HG03354 (cell line): ENCODE results near the gene RAB5IF.
"Not testable (repeated sequence)": the region's sequence is repeated elsewhere in the genome, so short reads cannot be mapped to it uniquely, and the experiment has no call there.

Experiments used
- ATAC-seq: cut with Tn5 transposase; IDR thresholded peaks from one replicate; pipeline ENCODE4 v1.9.1; 2021; ENCODE audit warnings: mild to moderate bottlenecking; ENCODE audit not compliant: unreplicated experiment, poor library complexity, severe bottlenecking

RAB5IF gene

GRCh38 chr20:36584018-36584481, 21.5 kb upstream of the RAB5IF start:
- ATAC-seq: no peak

- ATAC-seq: no peak
Measured at GRCh38 chr20:36585410-36586125, 20.0 kb upstream of the RAB5IF start.

- no peak for ATAC-seq
Measured at GRCh38 chr20:36587388-36588070, 18.1 kb upstream of the RAB5IF start.

- no peak for ATAC-seq
Measured at GRCh38 chr20:36591281-36591680, 14.3 kb upstream of the RAB5IF start.

GRCh38 chr20:36591854-36592641, 13.5 kb upstream of the RAB5IF start:
- no peak for ATAC-seq

GRCh38 chr20:36593347-36593929, 12.1 kb upstream of the RAB5IF start:
- no peak for ATAC-seq

GRCh38 chr20:36599912-36600345, 5.7 kb upstream of the RAB5IF start:
- peak; percentile 31 for ATAC-seq

- ATAC-seq: no peak
Measured at GRCh38 chr20:36601540-36601939, 4.0 kb upstream of the RAB5IF start.

GRCh38 chr20:36604952-36605398, 604 bp upstream of the RAB5IF start:
- ATAC-seq: peak; percentile 51

- no peak for ATAC-seq
Measured at GRCh38 chr20:36606158-36607066, 833 bp downstream of the RAB5IF start.

GRCh38 chr20:36607586-36608387, 2.2 kb downstream of the RAB5IF start:
- ATAC-seq: no peak

- ATAC-seq: not testable (repeated sequence)
Measured at GRCh38 chr20:36608388-36608728, 2.8 kb downstream of the RAB5IF start.

- no peak for ATAC-seq
Measured at GRCh38 chr20:36611625-36612024, 6.0 kb downstream of the RAB5IF start.

GRCh38 chr20:36613974-36614373, 8.4 kb downstream of the RAB5IF start:
- ATAC-seq: no peak

- ATAC-seq: no peak
Measured at GRCh38 chr20:36614781-36615557, 9.4 kb downstream of the RAB5IF start.

GRCh38 chr20:36620917-36621316, 15.3 kb downstream of the RAB5IF start:
- ATAC-seq: no peak

- ATAC-seq: no peak
Measured at GRCh38 chr20:36623444-36623843, 17.9 kb downstream of the RAB5IF start.
